HG02970 (cell line): ENCODE data around the gene HIPK3.
"Not testable (repeated sequence)": the region's sequence is repeated elsewhere in the genome, so short reads cannot be mapped to it uniquely, and the experiment has no call there.

Experiments
- ATAC-seq: cut with Tn5 transposase; IDR thresholded peaks from one replicate; pipeline ENCODE4 v1.9.1; 2021; ENCODE audit warnings: mild to moderate bottlenecking, moderate library complexity, moderate number of reproducible peaks; ENCODE audit not compliant: unreplicated experiment, low FRiP score

Gene HIPK3

DNA sequence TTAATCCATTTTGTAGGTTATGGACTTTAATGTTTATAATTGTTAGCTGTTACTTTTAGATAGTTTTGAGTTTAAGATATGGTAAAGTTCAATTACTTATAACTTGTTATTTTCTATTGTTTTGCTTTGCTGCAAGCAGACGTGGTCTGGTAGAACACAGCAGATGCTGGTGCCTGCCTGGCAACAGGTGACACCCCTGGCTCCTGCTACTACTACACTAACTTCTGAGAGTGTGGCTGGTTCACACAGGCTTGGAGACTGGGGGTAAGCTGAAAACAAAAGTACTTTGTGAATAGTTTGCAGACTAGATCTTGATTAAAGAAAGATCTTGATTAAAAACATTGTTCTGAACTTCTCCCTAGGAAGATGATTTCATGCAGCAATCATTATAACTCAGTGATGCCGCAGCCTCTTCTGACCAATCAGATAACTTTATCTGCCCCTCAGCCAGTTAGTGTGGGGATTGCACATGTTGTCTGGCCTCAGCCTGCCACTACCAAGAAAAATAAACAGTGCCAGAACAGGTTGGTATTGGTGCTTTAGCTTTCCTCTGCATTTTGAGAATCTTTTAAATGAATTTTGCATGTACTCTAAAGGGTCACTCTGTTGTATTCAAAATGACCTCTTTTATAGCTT, 90.4 kb downstream of the HIPK3 start:
- ATAC-seq = no peak

DNA sequence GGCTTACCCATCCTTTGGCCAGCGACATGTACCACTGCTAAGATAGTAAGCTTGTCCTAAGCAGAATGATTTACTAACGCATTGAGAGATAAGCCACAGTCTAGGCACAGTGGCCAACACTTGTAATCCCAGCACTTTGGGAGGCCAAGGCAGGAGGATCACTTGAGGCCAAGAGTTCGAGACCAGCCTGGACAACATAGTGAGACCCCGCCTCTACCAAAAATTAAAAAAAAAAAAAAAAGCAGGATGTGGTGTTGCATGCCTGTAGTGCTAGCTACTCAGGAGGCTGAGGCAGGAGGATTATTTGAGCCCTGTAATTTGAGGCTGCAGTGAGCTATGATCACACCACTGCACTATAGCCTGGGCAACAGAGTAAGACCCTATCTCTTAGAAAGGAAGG, 93.1 kb downstream of the HIPK3 start:
- ATAC-seq = no peak

DNA sequence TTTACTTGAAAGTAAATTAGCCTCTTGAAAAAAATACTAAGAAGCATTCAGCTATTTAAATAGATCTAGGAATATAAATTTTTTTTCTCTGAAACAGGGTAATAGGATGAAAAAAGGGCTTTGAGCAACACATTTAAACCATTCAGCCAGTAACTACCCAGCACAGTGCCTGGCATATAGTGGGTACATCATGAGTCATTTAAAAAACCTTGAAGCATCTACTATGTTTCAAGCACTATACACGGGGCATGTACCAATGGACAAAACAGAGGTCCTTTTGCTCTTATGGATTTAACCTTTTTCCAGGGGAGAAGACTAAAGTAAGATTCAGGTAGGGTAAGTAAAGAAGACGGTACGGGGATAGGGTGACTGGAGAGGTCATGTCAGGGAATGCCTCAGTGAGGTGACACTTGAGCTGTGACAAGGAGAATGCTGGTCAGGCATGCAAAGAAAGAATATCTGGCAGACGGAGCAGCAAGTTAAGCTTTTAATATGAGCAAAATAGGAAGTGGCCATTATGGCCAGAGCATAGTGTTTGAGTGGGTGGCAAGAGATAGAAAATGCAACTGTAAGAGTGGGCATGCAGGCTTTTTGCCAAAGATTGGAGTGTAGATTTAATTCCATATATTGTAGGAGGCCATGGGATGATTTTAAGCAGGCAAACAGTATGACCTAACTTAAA, 101.1 kb downstream of the HIPK3 start:
- no peak for ATAC-seq

DNA sequence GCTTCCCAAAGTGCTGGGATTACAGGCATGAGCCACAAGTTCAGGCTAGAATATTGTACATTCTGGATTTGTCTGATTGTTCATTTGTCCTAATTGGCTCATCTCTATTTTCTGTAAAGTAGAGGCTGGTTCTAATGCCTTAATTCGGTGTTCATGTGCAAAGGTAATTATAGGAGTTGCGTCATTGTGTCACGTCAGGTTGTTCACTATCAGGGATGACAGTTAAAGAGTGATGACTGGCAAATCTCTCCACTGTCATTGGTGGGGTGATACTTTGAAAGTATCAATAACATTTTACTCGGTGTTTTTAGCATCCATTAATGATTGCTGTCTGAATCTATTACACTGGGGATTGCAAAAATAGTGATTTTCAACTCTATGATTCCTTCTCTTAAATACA, 103.5 kb downstream of the HIPK3 start:
- no peak for ATAC-seq

DNA sequence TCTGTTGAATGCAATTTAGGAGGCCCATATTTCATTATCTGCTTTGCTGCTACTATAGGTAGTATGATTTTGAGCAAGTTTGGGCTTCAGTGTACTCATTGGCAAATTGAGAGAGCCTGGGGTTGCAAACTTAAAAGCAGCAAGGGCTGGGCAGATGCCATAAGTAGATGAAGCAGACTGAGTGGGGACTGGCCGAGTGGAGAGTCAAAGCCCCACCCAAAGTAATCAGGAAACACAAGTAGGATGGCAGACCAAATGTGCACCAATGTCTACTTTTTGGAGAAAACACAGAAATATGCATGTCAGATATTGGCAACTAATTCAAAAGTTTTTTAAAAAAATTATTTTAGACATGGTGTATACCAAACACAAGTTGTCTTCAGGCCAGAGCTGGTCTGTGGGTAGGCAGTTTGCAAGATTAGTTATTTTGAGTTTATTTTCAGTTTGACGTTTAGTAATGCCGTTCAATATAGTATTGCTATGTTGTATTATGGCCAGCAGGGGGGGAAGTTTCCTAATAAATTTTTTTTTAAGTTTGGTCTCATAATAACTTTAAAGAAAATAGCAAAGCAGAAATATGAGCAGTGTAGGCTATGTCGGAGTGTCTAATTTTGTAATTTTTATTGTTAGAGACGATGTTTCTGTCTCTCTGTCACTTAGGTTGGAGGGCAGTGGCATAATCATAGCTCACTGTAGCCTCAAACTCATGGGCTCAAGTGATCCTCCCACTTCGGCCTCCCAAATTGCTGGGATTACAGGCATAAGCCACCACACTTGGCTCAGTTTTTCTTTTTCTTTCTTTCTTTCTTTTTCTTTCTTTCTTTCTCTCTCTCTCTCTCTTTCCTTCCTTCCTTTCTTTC, 105.1 kb downstream of the HIPK3 start:
- no peak for ATAC-seq

DNA sequence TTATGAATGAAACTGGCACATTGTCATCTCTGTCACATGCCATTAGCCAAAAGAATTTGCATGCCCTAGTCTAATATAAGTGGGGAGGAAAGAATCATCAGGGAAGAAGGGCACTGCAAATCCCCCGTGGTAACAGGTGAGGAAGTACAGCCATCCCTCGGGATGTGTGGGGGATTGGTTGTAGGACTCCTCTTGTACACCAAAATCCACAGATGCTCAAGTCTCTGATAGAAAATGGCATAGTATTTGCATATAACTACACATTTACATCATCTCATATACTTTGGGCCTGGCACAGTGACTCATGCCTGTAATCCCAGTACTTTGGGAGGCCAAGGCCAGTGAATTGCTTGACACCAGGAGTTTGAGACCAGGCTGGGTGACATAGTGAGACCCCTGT, 109.7 kb downstream of the HIPK3 start:
- no peak for ATAC-seq

DNA sequence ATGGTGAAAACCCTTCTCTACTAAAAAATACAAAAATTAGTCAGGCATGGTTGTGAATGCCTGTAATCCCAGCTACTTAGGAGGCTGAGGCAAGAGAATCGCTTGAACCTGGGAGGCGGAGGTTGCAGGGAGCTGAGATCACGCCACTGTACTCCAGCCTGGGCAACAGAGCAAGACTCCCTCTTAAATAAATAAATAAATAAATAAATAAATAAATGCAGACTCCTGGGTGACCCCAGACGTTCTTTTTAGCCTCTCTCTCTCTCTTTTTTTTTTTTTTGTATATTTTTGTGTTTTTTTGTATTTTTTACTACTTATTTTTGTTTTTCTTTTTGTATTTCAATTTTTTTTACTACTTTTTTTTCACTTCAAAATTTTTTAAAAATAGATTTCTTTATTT, 111.3 kb downstream of the HIPK3 start:
- ATAC-seq = not testable (repeated sequence)

DNA sequence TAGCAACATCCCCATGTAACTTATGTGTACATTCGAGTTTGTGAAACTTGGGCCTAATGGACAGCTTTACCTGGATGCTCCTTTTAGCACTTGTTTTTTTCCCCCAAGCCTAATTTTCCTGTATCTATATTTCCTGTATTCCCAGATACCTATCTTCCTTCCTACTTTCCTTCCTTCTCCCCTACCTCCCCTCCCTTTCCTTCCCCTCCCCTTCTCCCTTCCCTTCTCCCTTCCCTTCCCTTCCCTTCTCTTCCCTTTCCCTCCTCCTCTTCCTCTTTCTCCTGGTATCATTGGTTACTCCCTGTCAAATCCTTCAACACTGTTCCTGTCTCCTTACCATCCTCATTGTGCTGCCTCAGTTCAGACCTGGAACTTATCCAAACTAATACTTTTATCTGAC, 111.8 kb downstream of the HIPK3 start:
- no peak for ATAC-seq

DNA sequence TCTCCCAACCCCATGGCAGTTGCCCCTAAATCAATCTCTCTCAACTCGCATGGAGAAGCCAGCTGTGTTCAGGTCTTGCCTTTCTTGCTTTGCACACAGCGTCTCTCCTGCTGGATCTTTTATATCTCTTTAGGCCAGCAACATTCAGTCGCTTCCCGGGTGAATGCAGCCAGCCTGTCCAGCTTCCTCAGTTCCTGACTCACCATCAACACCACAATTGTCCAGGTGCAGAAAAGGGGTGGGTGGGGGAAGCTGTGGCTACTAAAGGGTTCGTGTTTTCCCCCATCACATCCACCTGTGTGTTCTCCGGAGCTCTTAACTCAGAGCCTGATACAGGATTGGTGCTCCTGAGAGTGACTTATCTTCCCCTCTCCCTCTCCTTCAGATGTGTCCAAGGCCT, 116.5 kb downstream of the HIPK3 start:
- no peak for ATAC-seq

DNA sequence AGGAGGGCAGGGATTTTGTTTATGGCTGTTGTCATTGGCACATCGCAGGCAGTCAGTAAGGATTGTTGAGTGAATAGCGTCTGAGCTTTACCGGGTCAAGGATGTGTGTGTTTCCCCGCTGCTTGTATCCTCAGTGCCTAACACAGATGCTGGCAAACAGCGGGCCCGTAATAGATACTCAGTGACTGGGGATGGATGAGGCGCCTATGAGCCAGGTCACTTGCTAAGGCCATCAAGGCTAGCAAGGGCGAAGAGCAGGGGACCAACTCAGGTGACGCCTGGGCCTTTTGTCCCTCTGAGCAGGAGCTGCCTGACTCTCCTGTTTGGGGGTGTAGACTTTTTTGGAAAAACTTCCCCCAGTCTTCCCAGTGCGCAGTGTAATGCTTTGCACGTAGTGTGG, 118.1 kb downstream of the HIPK3 start:
- no peak for ATAC-seq

DNA sequence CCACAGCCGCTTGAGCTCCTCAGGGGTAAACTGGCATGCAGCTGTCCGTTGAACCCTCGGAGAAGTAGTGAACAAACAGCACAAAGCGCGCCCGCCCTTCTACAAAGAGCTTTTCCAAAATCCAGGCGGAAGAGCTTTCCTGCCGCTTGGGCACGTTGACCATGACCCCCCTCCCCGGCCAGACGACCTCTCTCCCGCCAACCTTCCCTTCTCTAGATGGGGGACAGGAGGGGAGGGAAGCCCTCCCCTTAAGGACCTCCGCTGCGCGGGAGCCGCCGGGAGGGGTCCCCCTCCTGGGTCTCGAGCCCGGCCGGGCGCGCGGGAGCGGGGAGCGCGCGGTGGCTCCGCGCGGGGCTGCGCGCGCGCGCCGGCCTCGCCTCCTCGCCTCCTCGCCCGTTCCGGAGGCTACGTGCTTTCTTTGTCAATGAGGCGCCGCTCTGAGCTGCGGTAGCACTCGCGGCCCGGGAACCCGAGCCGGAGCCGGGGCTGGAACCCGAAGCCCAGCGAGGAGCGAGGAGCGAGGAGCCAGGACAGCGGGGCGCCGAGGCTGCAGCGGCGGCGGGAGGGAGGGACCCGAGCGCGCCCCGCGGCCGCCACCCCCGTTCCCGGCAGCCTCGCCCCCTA, 118.6 kb downstream of the HIPK3 start, which contains the start of gene KIAA1549L:
TSS of gene KIAA1549L (plus strand) at position 421 of the 624 bp plus-strand sequence.
- no peak for ATAC-seq

DNA sequence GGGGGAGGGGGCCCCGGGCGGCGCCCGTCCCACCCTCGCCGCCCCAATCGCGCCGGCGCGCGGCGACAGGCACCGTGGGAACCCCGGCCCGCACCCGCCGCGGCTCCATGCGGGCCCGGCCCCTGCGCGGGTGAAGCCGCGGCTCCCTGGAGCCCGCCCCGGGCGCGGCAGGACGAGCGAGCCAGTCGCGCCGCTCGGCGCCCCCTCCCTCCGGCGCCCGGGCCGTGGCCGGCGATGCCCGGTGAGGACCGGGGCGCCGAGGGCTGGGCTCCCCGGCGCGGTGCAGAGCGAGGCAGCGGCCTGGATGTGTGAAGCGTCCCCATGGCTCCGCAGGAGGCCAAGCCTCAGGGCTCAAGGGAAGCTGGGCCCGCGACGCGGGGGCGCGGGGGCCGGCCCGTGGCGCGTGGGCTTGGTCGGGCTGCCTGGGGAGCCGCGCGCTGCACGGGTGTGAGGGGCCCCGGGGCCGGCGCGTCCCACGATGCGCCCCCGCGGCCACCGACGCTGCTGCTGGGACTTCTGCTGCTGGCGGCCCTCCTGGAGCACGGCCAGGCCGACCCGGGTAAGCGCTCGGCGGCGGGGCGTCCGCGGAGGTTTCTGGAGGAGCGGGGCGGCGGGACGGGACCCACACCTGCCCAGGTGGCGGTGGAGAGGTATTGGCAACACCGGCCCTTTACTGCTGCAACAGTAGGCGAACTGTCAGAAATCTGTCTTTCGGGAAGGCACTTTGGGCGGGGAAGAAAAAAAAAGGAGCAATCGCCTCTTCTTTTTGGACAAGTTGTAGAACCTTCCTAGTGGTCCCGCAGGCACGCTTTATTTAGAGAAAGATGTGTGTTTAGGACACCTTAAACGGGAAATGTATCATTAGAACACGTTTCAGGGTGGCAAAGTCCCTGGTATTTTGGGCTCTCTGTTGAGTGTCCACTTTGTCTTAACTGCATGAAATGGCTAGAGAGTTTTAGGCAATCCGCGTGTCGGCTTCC, 119.4 kb downstream of the HIPK3 start:
- ATAC-seq = no peak

DNA sequence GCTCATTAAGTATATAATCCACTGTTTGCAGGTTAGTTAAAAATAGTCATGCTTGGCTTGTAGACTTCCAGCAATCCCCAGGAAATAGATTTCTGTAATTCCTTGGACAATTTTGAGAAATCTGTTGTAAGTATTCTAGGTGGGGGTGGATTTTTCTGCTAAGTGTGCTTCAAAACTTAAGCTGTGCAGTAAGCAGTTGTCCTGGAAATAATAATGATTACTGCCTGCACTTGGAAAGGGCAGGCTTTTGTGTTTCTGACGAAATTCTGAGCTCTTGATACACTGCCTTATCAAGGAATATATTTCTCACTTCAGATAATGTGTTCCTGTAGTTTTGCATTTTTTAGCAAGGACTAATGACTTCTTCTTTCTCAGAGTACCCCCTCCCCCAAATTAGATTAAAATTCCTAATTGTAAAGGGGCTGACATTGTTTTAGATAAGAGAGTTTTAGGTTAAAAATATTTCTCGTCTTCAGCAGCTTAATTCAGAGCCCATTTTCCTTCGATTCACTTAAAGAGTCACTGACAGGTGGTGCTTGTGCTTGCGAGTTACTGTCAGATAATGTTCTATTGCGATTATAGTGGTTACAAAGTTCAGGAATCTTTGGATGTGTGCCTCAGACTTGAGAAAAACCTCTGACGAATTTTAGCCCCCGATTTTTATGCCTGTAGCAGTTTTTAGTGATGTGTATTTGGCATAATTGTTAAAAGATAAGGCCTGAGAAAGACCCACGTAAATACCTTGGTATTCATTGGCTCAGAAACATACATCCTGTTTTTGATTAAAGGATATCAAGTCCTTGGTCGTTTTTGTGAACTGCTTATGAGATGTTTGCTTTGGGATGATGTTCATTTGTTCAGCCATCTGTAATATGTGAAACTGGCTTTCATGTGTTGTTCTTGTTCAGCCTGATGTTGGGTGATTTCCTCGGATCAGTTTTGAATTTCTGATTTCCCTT, 120.5 kb downstream of the HIPK3 start:
- ATAC-seq = no peak

DNA sequence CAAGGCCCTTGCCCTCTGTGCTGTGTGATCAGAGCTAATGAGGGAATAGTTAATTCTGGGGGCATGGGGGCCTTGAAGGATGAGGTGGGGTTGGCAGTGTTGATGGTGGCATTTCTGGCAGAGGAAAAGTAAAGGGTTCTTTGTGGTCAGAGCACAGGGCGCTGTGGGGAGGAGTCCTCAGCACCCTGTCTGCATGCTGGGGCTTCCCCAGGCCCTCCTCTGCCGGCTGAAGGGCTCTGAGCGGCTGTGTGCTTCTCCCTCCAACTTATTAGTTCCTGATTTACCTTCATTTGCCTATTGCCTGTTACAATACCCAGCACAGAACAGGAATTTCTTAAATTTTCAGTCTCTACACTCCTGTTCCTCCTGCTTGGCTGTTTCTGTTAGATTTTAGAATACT, 122.8 kb downstream of the HIPK3 start:
- ATAC-seq = no peak

DNA sequence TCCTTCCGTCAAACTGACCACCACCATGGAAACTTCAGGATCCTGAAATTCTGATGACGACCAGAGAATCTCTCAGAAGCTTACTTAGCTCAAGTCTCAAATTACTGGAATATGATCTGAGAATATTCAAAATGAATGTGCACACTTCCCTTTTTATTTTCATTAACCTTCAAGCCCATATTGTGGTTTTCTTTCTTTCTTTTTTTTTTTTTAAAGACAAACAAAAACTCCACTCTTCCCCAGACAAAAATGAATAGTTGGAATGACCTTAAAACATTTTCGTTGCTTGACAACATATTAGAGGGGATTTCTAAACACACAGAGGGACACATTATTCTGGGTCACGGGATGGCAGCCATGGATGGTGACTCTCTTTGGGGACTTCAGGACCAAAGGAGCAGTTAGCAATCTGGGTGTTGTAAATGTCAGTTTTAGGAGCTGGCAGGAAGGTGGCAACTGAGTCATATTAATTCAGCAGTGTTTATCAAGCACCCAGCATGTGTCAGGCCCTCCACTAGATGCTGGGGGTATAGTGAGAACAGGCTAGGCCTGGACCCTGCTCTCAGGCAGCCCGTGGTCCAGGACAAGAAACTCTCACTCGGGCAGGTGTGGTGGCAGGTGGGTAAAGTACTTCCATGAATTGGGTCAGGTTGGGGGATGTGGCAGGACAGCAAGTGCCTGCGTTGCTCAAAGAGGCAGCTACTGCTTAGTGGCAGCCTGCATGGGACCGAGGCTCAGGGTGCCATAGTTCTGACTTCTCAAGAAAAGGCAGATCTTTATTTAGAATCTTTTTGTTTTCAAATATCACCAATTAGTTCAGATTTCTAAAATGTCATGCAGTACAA, 126.1 kb downstream of the HIPK3 start:
- no peak for ATAC-seq

DNA sequence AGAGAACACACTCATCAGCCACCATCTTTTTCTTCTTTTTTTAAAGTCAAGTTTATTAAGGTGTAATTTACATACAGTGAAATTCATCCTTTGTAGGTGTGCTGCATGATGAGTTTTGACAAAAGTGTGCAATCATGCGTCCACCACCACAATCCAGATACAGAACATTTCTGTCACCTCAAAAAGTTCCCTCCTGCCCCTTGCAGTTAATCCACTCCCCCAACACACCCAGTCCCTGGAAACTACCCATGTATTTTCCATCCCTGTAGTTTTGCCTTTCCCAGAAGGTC, 126.7 kb downstream of the HIPK3 start:
- no peak for ATAC-seq

DNA sequence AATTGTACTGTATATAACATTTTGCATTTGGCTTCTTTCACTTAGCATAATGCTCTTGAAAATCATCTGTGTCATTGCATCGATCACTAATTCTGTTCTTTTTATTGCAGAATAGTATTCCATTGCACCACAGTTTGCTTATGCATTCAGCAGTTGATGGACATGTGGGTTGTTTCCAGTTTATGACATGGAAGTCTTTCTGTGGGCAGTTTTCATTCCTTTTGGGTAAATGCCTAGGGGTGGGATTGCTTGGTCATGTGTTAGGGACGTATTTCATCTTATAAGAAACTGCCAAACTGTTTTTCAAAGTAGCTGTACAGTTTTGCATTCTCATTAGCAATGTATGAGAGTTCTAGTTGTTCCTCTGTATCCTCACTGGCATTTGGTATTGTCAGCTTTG, 127.0 kb downstream of the HIPK3 start:
- no peak for ATAC-seq

DNA sequence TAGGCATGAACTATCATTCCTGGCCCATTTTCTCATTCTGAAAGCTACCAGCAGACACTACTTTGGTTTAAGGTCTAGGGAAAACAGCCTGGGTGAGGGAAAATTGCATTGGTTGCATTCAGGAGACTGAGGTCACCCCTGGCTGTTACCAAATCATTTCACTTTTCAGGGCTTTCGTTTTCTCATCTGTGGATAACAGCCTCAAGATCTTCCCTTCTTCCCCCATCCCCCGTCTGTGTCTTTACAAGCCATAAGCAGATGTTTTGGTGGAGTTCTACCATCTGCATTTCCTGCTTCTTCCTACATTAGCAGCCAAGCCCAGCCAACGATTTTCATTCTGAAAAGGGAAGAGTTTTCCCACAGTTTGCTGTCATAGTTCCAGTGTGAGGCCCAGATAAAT, 130.4 kb downstream of the HIPK3 start:
- no peak for ATAC-seq
